HG03558 (cell line): Measurements from ENCODE around the gene ITGB8.
A peak's percentile ranks its signal among the peaks of the same experiment; 100 is the strongest.

Source experiments
- ATAC-seq: cut with Tn5 transposase; IDR thresholded peaks from one replicate; pipeline ENCODE4 v1.9.1; 2021; ENCODE audit warnings: moderate number of reproducible peaks; ENCODE audit not compliant: unreplicated experiment; ENCODE audit errors: extremely low read depth

Gene ITGB8

DNA sequence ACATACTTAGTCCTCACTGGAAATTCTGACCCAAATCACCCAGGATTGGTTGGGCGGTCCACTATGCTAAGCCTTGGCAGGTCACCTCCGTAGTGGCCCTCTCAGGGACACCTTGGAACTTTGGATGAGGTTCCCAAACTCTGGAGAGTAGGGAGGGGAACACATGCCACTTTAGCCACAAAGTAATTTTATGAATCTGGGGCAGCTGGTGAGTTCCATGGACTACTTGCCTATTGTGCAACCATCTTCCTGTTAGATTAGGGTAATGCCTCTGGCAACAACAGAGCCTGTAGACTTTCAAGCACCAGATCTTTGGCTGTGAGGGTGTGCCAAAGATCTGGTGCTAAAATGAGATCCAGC is 77.7 kb downstream of the ITGB8 start:
- ATAC-seq, result no peak

DNA sequence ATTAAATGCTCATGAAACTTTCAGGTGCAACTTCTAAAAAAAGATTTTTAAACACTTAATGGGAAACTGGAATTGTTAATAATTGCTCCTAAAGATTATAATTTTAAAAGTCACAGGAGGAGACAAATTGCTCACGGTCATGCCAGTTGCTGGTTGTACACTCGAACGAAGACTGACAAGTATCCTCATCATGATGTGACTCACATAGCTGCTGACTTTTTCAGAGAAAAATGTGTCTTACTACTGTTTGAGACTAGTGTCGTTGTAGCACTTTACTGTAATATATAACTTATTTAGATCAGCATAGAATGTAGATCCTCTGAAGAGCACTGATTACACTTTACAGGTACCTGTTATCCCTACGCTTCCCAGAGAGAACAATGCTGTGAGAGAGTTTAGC is 79.3 kb downstream of the ITGB8 start:
- ATAC-seq, result no peak

DNA sequence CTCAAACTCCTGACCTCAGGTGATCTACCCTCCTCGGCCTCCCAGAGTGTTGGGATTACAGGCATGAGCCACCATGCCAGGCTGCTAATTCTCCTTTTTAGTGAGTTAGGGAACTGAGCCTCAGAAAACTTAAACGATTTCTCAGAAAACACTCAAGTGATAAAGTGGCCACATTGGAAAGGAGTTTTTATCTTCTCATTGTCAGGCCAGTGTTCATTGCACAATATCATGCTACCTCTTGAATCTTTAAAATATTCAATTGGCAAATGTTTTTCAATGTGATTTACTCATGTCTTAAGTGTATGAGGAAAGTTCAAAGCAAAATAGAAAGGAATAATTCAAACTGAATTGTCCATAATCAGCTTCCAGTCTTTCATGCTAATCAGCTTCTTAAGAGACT is 80.7 kb downstream of the ITGB8 start:
- ATAC-seq, result no peak

DNA sequence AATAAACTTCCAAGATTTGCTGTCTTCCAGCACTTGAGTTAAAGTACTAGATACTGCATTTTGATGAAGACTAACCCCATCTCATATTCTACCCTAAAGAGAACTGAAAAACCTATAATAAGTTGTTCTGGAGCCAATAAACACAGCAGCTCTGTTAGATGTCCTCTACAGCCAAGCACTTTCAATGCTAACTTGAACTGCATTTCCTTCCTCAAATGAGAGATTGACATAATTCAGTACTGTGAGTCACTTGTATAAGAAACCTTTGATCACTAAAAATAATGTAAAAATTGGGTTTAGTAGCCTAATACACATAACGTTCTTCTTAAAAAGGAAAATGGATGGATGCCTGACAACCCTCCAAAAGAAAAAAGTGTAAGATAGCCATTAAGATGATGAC is 81.3 kb downstream of the ITGB8 start:
- no peak for ATAC-seq

DNA sequence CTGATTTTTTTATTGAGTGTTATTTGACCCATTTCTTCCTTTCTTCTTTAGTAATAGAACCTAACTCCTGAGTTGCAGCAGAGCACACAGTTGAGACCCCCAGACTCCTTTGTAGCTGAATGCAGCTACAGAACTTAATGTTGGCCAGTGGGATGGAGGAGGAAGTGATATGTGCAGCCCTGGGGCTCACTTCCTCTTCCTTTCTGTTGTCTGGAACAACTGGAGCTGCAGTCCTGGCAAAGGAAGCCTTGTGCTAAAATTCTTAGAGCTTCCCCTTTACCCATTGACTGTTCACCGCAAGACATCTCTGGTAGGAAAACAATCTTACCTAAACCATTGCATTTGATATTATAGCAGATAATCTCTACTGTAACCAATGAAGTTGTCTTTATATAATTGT is 86.6 kb downstream of the ITGB8 start:
- ATAC-seq, result no peak

DNA sequence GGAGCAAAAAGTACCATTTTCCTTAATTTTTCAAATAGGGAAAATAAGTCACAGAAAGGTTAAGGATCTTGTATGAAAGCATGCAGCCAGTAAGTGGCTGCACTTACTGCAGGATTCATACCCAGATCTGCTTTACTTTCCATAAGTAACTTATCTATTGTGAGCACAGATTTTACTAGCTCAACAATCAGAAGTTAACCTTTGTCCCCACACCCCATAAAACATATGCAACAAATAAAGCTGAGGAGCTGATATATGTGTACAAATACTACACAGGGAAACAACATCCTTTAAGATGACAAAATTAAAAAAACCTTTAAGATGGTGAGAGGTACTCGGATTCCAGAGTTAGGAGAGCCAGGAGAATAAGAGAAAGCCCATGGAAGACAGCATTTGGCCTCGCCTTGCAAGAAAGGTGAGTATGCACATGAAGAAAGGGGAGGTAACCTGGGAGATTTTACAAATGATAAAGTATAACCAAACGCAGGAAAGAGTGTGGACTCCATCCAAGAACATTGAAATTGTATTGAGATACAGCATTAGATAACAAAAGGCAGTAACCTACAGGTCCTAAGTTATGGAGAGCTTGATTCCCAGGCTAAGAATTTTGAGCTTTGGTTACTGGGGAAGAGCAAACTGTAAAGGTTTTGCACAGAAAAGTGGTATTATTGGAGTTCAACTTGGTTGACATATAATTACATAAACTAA is 87.1 kb downstream of the ITGB8 start:
- ATAC-seq, result no peak

DNA sequence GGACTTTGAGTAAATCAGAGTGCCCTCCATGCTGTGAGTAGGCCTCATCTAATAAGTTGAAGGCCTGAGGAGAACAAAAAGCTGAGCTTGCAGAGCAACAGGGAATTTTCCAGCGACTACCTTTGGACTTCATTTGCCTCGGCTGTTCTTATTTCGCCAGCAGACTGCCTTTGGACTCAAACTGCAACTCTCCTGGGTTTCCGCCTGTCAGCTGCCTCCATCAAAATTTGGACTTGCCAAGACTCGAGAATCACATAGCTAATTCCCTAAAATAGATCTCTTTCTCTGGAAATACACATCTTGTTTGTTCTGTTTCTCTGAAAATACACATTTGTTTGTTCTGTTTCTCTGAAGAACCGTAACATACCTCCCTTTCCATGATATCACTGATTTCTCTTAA is 93.8 kb downstream of the ITGB8 start:
- ATAC-seq, result no peak

DNA sequence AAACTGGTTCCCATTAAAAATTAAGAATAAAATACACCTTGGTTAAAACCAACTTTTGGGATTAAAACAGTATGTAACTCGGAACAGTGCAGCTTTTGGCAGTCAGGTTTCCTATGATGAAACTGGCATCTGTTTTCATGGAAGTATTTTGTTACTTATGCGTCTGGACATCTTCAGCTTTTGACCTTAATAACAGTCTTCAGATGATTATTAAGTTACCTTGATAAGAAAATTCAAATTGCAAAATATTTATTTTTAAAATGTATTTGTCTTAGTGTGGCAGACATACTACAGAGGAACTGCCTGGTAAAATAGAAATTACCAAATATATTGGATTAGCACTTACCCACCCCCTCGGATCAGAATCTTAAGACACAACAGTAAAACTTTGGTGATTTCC is 100.0 kb downstream of the ITGB8 start:
- no peak for ATAC-seq

DNA sequence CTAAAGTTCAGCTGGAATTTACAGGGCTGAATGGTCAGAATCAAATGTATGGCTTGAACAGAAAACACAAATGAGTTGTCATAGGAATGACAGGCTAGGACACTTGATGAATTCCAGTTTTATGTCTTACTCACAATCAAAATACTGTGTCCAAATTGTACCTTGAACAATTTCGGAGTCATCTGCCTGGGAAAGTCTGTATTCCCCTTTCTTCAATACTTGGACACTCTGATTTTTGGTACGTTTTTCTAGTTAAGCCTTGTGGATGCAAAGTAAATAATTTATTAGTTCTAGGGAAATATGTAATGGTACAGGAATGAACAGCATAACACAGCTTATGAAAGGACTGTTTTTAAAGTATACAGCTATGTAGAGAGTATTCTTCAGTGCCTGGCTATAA is 100.4 kb downstream of the ITGB8 start:
- ATAC-seq, result no peak

DNA sequence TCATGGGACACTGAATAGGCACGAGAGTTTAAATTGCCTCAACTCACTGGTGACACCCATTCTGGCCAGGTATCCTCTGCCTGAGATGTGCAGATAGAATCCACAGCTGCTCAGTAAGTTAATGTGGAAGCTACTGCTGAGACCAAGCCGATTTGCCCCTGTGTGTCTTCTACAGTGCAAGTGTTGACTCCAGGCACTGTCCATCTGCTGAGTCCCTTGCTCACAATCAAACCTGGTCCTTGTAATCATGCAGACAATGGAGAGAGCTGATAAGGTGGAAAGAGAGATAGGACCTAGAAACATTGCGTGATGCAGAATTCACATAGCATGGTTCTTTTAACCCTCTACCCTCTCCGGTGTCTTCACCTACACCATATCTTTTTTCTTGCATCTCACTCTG is 101.4 kb downstream of the ITGB8 start:
- ATAC-seq, result no peak

DNA sequence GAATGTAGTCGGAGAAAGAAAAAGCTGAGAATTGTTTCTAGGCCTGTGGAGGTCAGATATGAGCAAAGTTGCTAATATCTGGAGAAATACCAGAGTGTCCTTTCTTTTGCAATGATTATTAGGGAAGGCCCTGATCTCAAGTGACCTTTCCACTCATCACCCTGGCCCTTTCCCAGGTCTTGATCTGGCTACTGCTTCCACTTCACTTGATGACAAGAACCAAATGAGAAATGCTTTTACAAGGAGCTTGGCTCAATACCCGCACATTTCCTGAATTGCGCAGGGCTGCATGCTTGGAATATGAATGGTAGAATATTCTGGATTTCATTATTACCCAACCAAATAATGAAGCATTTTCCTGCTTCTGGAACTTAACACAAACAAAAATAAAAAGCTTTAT is 104.6 kb downstream of the ITGB8 start:
- ATAC-seq, result no peak

DNA sequence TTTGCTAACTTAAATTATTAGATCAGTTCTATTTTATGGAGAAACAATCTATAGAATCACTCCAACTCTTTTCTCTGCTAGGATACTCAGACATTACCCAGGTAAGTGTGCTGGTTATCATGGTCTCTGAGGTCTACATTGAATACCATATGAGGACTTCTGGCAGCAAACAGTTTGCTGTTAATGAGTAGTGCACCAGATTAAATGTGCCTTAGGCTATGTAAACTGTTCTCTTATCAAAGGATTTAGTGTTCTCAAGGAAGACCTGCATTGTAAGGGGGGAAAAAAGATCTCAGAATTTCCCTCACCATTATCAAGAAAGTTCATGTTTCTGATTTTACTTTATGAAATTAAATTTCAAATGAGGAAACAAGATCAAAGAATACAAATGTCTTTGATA is 107.5 kb downstream of the ITGB8 start:
- peak; percentile 10 for ATAC-seq

DNA sequence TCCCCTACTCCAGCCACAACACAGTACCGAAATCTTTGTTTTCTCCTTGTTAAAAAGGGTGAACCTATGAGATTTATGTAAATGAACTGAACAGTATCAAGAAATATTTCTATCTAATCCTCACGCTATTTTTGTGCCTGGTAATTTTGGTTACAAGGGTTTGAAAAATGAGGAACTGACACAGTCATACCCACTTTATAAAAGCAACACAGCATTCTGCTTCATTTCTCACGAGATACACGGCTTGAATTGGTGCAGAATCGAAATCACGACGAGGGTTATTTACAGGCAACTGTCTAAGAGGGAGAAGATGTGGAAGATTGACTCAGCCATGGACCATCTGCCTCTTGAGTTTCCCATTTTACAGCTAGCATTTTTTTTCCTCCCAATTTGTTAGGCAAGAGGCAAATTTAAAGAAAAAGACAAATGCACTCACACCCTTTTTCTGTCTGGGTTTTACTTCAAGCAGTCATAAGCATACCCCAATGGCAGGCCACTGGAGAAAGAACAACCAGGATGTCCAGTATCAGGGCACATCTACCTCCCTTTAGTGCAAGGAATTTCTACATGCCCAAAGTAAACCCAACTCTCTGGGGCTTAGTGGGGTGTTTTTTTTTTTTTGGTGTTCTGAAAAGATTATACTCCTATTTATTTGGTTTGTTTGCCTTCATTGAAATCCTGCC is 108.1 kb downstream of the ITGB8 start:
- peak; percentile 69 for ATAC-seq

DNA sequence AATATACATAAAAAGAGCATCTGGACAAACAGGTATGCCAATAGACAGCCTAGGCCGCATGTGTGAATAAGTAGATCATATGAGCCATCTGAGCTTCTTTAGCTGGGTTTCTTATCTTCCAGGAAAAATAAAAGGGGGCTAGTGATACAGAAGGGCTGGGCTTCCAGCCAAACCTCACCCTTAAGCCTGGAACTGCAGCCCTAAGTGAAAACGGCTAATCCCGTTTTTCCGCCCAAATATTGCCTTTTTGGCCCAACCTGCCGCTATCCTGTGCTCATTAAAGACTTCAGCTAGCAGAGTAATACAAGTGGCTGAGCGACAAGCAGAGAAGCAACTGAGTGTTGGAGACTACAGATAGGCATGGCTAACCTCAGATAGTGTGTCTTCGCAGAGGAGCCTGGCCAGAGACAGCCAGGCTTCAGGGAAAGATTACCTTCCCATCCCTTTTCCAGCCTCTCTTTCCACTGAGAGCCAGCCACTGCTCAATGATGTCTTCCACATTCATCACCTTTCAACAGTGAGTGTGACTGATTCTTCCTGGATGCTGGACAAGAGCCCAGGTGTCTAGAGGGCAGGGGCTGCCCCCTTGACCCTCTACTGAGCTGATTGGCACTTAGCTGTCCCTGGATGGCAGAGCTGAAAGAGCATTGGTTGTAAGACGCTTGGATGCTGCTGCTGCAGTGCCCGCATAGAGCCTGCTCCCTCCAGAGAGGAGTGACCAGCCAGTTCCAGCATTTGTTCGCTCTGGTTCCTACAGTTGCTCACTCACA is 108.9 kb downstream of the ITGB8 start:
- ATAC-seq, result no peak

DNA sequence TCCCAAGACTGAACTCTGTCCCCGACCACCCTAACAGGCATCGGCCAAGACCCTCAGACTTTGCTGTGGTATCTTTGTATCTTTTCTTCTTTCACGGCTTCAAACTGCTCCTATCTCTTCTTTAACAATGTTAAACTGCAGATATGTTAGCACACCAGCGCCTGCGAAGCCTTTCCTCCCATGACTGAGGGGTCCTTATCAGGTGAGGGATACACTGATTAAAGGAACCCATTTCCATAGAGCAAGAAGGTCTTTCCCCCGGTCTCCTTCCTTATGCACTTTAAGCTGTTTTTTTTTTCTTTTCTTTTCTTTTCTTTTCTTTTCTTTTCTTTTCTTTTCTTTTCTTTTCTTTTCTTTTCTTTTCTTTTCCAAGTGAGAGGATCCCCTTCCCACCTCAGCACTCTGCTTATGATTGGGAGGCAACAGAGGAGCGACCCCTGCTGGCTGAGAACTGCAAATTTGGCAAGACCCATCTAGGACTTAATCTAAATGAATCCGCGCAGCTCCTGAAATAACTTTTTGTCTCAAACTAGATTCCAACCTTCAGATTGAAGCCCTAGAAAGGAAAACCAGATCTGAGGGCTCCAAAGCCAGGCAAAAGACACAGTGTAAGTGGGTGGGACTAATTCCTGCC is 109.9 kb downstream of the ITGB8 start:
- no peak for ATAC-seq

DNA sequence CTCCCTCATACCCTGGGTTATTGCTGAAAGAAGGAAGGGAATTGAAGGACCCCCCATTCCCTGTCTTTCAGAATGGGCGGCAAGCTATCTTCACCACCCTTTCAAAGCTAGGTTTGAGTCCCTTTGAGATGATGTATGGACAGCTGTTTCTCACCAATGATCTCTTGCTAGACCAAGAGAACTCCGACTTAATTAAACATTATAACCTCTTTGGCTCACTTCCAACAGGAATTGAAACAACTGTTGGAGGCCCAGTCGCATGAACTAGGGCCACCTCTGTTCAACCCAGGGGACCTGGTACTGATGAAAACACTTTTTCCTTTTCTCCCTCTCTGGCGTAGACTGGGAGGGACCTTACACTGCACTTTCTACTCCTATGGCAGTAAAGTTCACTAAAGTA is 110.6 kb downstream of the ITGB8 start:
- ATAC-seq, result no peak

DNA sequence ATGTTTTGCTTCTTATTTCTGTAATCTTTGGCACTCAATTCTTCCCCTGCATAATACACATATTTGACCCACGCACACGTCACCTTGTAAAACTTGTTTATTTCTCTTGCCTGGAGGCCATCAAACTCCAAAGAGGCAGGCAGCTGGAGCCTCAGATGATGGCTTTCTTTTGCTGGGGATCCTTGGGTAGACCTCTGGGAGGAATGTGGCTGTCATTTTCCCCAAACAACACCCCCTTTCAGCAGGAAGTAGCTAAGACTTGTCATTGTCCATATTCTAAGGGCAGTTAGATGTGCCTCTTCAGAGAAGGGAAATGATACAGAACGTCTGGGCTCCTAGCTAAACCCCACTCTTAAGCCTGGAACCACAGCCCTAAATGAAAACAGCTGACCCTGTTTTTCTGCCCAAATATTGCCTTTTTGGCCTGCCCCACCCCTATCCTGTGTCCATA is 111.3 kb downstream of the ITGB8 start:
- no peak for ATAC-seq

DNA sequence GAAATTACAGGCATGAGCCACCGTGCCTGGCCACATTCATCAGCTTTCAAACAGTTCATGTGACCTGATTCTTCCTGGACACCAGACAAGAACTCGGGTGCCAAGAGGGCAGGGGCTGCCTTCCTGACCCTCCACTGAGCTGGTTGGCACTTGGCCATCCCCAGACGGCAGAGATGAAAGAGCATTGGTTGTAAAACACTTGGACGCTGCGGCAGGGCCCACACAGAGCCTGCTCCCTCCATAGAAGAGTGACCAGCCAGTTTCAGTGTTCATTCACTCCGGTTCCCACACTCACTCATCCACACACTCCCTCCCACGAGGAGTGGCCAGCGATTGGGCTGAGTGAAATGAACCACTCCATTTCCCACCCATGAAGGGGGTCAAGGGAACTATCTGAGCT is 112.3 kb downstream of the ITGB8 start:
- ATAC-seq, result no peak

DNA sequence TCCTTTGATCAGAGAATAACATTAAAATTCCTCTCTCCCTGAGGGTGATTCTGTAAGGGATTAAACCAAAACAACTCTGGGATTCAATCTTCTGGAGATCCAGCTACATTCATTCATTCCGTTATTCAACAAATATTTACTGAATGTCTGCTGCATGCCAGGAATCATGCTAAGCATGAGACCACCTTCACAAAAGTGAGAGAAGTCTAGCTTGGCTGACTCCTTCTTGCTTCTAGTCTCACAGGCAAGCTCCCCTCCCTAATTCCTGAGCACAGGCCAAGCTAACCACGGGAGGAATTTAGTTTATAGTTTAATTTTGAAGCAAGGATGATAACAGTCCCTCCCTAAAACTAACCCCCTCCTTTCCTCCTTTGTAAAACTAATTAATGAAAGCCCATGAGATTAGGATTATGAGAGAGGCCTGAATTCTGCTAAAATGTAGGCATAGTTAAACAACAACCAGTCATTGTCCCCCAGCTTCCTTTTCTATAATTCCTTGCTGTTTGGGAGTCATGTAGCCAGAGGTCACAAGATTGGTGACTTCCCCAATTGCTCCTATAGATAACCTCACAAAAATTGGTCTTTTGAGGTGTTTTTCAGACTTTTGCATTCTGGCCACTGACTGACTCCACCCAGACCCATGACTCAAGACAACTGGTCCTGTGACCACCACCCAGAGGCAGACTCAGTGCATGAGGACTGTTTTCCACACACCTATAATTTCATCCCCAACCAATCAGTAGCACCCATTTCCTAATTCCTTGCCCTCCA is 113.5 kb downstream of the ITGB8 start:
- no peak for ATAC-seq

DNA sequence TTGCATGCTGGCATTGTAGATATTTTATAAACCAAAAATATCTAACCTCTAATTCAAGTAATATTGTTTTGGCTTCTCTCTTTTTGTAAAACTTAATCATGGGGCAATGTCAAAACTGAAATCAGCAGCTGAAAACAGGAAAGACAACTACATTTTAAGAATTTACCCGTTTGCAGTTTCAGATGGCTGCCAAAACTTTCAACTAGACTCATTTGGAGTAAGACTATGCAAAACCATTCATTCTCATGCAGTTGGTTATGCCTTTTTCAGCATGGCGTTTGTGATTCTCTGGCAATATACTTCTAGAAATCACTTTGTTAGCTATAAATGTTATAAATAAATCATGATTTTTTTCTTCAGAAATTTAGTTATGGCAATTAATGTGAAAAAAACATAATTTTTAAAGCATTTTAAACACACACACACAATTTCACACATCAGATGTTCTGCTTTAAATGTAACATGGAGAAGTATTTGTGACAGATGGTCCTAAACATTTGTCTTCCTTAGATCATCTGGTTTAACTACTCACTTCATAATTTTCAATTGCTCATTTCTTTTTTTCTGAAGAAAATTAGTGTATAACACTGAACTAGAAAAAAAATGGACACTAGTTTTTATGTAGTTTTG is 116.4 kb downstream of the ITGB8 start:
- ATAC-seq, result peak; percentile 64
